Spleen (tissue), 7 donors: Measurements from ENCODE around the gene EPS8L3.

Experiments used
- POLR2AphosphoS5 ChIP-seq, 3 donors: sonication (generic); formaldehyde crosslinking; IDR thresholded peaks; one replicate each; pipeline ENCODE4 v1.5.1; 2017; ENCODE audit warnings: antibody characterized with exemption in 3 of 3
- TF ChIP-seq, protein P1 (sequence below), 11 experiments: fragments of 200-600 bp in 7 of 11; fragments of 450-650 bp in 4 of 11; sonication (generic) in 4 of 11; IDR thresholded peaks in 8 of 11; conservative IDR thresholded peaks in 3 of 11; 1 replicate in 7 of 11; 2 replicates in 4 of 11; pipeline versions ENCODE4 v1.4.0 to v1.8.0; 2016 to 2021; ENCODE audit warnings: antibody characterized with exemption in 11 of 11, inconsistent platforms in 4 of 11, mild to moderate bottlenecking in 1 of 11
- donor health status: DM: no; HTN: no; CAD: no; lungs with moderate emphysema.
- donor health status: DM: no; HTN: no; CAD: no.
- donor health status: DM: no; HTN: no; CAD: no.

DNA sequence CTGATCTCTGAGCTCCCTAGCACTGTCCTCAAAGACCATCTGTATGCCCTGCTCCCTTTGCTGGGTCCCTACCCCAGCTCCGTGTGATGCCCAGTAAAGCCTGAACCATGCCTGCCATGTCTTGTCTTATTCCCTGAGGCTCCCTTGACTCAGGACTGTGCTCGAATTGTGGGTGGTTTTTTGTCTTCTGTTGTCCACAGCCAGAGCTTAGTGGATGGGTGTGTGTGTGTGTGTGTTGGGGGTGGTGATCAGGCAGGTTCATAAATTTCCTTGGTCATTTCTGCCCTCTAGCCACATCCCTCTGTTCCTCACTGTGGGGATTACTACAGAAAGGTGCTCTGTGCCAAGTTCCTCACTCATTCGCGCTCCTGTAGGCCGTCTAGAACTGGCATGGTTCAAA is 46.0 kb downstream of the EPS8L3 start:
- no peak for TF ChIP-seq POLR2AphosphoS5 (IDR thresholded peaks at IDR 0.05)
- TF ChIP-seq, protein P1, sequence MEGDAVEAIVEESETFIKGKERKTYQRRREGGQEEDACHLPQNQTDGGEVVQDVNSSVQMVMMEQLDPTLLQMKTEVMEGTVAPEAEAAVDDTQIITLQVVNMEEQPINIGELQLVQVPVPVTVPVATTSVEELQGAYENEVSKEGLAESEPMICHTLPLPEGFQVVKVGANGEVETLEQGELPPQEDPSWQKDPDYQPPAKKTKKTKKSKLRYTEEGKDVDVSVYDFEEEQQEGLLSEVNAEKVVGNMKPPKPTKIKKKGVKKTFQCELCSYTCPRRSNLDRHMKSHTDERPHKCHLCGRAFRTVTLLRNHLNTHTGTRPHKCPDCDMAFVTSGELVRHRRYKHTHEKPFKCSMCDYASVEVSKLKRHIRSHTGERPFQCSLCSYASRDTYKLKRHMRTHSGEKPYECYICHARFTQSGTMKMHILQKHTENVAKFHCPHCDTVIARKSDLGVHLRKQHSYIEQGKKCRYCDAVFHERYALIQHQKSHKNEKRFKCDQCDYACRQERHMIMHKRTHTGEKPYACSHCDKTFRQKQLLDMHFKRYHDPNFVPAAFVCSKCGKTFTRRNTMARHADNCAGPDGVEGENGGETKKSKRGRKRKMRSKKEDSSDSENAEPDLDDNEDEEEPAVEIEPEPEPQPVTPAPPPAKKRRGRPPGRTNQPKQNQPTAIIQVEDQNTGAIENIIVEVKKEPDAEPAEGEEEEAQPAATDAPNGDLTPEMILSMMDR (IDR thresholded peaks at IDR 0.05 in 8 of 11, conservative IDR thresholded peaks at IDR 0.05 in 3 of 11): no peak
